Keratinocyte (primary cell): Measurements from ENCODE around the gene TESK1. TPM values are rescaled to one million over a fixed set of nuclear protein-coding genes. Genes with fewer than 3 reads are reported as not detected.
A peak's percentile ranks its signal among the peaks of the same experiment; 100 is the strongest.

Experiments
- DNase-seq: peaks from one replicate; pipeline ENCODE4 v3.0.0-alpha.2; 2011; ENCODE audit warnings: low read depth, missing footprints, low spot score
- FAIRE-seq: peaks from 2 replicates; lab custom pipeline; 2011; peaks lifted over from hg19 to GRCh38; lab: Jason Lieb, UNC
- H2AFZ ChIP-seq: 2 replicates; pipeline ENCODE4 v1.6.0; 2012; ENCODE audit warnings: low read length, control low read depth, inconsistent platforms; ENCODE audit not compliant: control insufficient read depth
- H3K27ac ChIP-seq: 2 replicates; pipeline ENCODE4 v1.5.1; 2011; ENCODE audit warnings: low read length; ENCODE audit not compliant: control insufficient read depth, insufficient read depth
- H3K27me3 ChIP-seq: 3 replicates; pipeline ENCODE4 v1.6.0; 2011; ENCODE audit warnings: low read length; ENCODE audit not compliant: control insufficient read depth, insufficient read depth; ENCODE audit errors: extremely low read depth
- H3K36me3 ChIP-seq, 2 experiments: 2 replicates in 1 of 2; 3 replicates in 1 of 2; pipeline ENCODE4 v1.5.1; 2011; ENCODE audit warnings: low read length in 2 of 2, mild to moderate bottlenecking in 1 of 2; ENCODE audit not compliant: control insufficient read depth in 2 of 2, insufficient read depth in 2 of 2; ENCODE audit errors: extremely low read depth in 1 of 2
- H3K4me1 ChIP-seq: 3 replicates; pipeline ENCODE4 v1.5.1; 2011; ENCODE audit warnings: low read length; ENCODE audit not compliant: control insufficient read depth, insufficient read depth; ENCODE audit errors: extremely low read depth
- H3K4me2 ChIP-seq: 3 replicates; pipeline ENCODE4 v1.6.0; 2011; ENCODE audit warnings: low read depth, low read length; ENCODE audit not compliant: control insufficient read depth, insufficient read depth; ENCODE audit errors: extremely low read depth
- H3K4me3 ChIP-seq, 3 experiments: fragments of 200-600 bp in 1 of 3; sonication (generic) in 1 of 3; 2 replicates in 2 of 3; 3 replicates in 1 of 3; pipeline ENCODE4 v1.5.1; 2011 to 2016; ENCODE audit warnings: low read length in 3 of 3, mild to moderate bottlenecking in 3 of 3, control low read depth in 2 of 3, inconsistent platforms in 1 of 3, low read depth in 1 of 3, mixed read lengths in 1 of 3, mixed run types in 1 of 3, moderate library complexity in 1 of 3; ENCODE audit not compliant: control insufficient read depth in 2 of 3, insufficient read depth in 2 of 3; ENCODE audit errors: extremely low read depth in 1 of 3
- H3K79me2 ChIP-seq: 2 replicates; pipeline ENCODE4 v1.6.0; 2012; ENCODE audit warnings: low read length; ENCODE audit not compliant: control insufficient read depth, insufficient read depth
- H3K9ac ChIP-seq: 3 replicates; pipeline ENCODE4 v1.6.0; 2011; ENCODE audit warnings: low read length; ENCODE audit not compliant: control insufficient read depth, insufficient read depth; ENCODE audit errors: extremely low read depth
- H3K9me1 ChIP-seq: 3 replicates; pipeline ENCODE4 v1.6.0; 2011; ENCODE audit warnings: low read length; ENCODE audit not compliant: control insufficient read depth, insufficient read depth; ENCODE audit errors: extremely low read depth
- H3K9me3 ChIP-seq: 2 replicates; pipeline ENCODE4 v1.5.1; 2012; ENCODE audit warnings: low read depth, low read length; ENCODE audit not compliant: control insufficient read depth
- H4K20me1 ChIP-seq: 3 replicates; pipeline ENCODE4 v1.6.0; 2011; ENCODE audit warnings: low read length; ENCODE audit not compliant: control insufficient read depth, insufficient read depth; ENCODE audit errors: extremely low read depth
- EZH2 ChIP-seq: IDR thresholded peaks from one replicate; pipeline ENCODE4 v1.6.1; 2012; ENCODE audit warnings: inconsistent platforms, mild to moderate bottlenecking, low read length, moderate library complexity
- dilution Hi-C: fragments of 300-500 bp; cut with MboI; formaldehyde crosslinking; loops from one replicate; pipeline ENCODE4 v1.7.0; 2020; ENCODE audit warnings: low sequenced_read_pairs; ENCODE audit not compliant: extremely low pct_ligation_motif_present
- polyA plus RNA-seq, 5 experiments: library from polyadenylated mRNA; depleted of rRNA in 3 of 5; stranded (reverse) in 3 of 5; stranded (forward) in 1 of 5; unstranded in 1 of 5; fragments of >200 nt; gene quantifications; 1 replicate in 1 of 5; 2 replicates in 3 of 5; 3 replicates in 1 of 5; pipeline versions ENCODE4 v1.2.1 to v1.2.3, GENCODE V29; 2011 to 2012; ENCODE audit warnings: missing spikeins in 2 of 5, low read depth in 1 of 5, low replicate concordance in 1 of 5
- TF ChIP-seq, protein P1 (sequence below), 3 experiments: IDR thresholded peaks in 1 of 3; conservative IDR thresholded peaks in 1 of 3; optimal IDR thresholded peaks in 1 of 3; 2 replicates in 2 of 3; 3 replicates in 1 of 3; pipeline versions ENCODE3 to v1.5.1; 2011; ENCODE audit warnings: low read length in 3 of 3, mild to moderate bottlenecking in 3 of 3, moderate library complexity in 2 of 3, control low read depth in 1 of 3, inconsistent platforms in 1 of 3; ENCODE audit not compliant: insufficient read depth in 2 of 3; ENCODE audit errors: extremely low read depth in 1 of 3

The TESK1 gene
- polyA plus RNA-seq, 1 donor (not counting 4 experiments of a cell fraction or from before 2014, with no cell fraction given) = 11.2 TPM

DNA sequence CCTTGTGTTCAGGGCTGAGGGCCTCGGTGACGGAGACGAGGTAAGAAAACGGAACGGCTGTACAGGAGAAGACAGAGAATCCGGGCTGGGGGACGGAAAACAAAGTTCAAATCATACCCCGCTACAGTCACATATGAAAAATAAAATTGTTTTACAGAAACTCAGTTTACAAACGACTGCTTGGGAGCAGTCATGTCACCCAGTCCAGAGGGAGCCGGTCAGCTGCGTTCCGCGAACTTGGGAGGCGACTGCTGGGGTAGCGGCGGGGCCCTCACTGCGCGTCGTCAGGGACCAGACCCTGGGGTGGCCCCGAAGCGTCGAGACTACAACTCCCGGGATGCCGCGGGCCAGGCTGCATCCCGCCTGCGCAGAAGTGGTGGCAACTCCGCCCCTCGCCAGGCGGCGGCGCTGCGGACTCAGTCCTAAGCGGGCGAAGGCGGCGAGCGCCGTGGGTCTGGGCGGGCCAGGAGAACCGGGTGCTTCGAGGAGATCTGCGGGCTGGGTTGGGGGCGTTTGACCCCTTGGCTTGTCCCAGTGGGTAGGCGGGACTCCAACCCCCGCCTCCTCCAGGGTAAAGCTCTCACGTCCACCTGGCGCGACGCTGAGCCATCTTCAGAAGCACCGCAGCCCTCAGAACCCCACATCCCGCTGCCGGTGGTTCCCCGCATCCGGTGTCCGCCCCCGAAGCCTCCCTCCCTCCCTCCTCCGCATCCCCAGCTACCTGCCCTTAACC is 41.6 kb downstream of the TESK1 start:
- Histone ChIP-seq H3K9me3 (no peaks in the 10 kb centered on the region), H3K36me3 (no peaks in the 10 kb centered on the region), H3K27me3 (no peaks in the 10 kb centered on the region), H3K79me2 (no peaks in the 10 kb centered on the region), H3K4me3 (peak overlapping the region; percentile 54 to 87 (median 78)), H4K20me1 (no peaks in the 10 kb centered on the region), H3K27ac (peak overlapping the region; percentile 82), H3K9ac (peak overlapping the region; percentile 88), H3K4me2 (peak overlapping the region; percentile 96), H2AFZ (peak overlapping the region; percentile 94), H3K9me1 (no peaks in the 10 kb centered on the region), H3K4me1 (peaks cover 21% of the 10 kb centered on the region)
- no peak for DNase-seq
- no peak for TF ChIP-seq EZH2
- TF ChIP-seq, protein P1, sequence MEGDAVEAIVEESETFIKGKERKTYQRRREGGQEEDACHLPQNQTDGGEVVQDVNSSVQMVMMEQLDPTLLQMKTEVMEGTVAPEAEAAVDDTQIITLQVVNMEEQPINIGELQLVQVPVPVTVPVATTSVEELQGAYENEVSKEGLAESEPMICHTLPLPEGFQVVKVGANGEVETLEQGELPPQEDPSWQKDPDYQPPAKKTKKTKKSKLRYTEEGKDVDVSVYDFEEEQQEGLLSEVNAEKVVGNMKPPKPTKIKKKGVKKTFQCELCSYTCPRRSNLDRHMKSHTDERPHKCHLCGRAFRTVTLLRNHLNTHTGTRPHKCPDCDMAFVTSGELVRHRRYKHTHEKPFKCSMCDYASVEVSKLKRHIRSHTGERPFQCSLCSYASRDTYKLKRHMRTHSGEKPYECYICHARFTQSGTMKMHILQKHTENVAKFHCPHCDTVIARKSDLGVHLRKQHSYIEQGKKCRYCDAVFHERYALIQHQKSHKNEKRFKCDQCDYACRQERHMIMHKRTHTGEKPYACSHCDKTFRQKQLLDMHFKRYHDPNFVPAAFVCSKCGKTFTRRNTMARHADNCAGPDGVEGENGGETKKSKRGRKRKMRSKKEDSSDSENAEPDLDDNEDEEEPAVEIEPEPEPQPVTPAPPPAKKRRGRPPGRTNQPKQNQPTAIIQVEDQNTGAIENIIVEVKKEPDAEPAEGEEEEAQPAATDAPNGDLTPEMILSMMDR (optimal IDR thresholded peaks at IDR 0.05 in 1 of 3, IDR thresholded peaks at IDR 0.05 in 1 of 3, conservative IDR thresholded peaks at IDR 0.05 in 1 of 3; ENCODE audit: extremely low read depth in 1 of 3, insufficient read depth in 2 of 3, low read length in 3 of 3) = peak; percentile 77 to 98 (median 97)
- peak; percentile 13 for FAIRE-seq
- dilution Hi-C loops = no loop called here

DNA sequence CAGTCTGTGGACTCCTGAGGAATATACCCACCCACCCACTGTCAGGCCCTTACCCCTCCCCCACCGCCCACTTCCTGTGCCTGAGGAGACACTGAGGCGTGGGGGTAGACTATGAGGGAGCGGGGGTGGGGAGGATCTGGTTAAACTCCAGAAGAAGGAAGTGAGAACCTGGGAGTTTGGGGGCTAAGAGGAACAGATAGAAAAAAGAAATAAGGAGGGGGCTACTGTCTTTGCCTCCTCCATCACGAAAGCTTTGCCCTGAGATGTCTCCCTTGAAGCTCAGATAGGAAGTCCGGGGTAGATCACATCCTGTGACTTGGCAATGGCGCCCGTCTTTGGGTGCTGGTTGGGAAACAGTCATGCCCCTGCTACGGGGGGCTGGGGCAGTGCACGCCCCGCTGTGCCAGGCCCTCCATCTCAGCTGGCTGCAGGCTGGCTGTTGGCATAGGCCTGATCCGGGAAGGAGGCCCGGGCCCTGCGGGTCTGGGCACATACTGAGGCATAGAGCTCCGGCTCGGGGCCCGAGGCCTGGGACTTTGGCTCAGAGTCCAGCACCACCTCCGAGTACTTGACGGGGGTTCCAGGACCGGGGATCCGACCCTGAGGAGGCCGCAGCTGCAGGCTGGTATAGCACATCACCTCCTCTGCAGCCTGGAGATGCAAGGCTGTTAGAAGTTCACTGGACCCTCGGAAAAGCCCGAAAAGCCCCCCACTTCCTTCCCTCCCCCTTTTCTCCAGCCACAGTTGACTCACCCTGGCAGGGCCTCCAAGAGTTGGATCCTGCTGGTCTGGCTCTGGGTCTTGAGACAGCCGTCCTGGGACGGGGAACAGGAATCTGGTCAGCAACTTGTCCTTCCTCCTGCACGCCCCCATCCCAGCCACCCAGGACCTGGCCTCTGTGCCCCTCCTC is 44.6 kb downstream of the TESK1 start:
- H3K9me1 ChIP-seq = no peaks in the 10 kb centered on the region
- no peaks in the 10 kb centered on the region for H3K9me3 ChIP-seq
- no peaks in the 10 kb centered on the region for H3K79me2 ChIP-seq
- no peak overlapping the region for H3K9ac ChIP-seq
- DNase-seq = no peak
- H2AFZ ChIP-seq = peak overlapping the region; percentile 42
- H3K4me2 ChIP-seq = no peak overlapping the region
- H3K4me3 ChIP-seq = no peak overlapping the region
- no peak overlapping the region for H3K27ac ChIP-seq
- H4K20me1 ChIP-seq = no peaks in the 10 kb centered on the region
- H3K4me1 ChIP-seq = peaks cover 21% of the 10 kb centered on the region
- dilution Hi-C loops = no loop called here
- no peaks in the 10 kb centered on the region for H3K36me3 ChIP-seq
- TF ChIP-seq, protein P1 (optimal IDR thresholded peaks at IDR 0.05 in 1 of 3, IDR thresholded peaks at IDR 0.05 in 1 of 3, conservative IDR thresholded peaks at IDR 0.05 in 1 of 3; ENCODE audit: extremely low read depth in 1 of 3, insufficient read depth in 2 of 3, low read length in 3 of 3) = no peak
- no peaks in the 10 kb centered on the region for H3K27me3 ChIP-seq
- FAIRE-seq = no peak
